ENCODE measurements around the gene NRXN3.

NRXN3 gene

GRCh38 chr14:79695307-79695706, 1525.1 kb downstream of the NRXN3 start:
- DNase-seq (ENCODE audit: low spot score) = no peak

GRCh38 chr14:79698298-79698711, 1528.1 kb downstream of the NRXN3 start:
- DNase-seq (ENCODE audit: low spot score) = no peak

DNA sequence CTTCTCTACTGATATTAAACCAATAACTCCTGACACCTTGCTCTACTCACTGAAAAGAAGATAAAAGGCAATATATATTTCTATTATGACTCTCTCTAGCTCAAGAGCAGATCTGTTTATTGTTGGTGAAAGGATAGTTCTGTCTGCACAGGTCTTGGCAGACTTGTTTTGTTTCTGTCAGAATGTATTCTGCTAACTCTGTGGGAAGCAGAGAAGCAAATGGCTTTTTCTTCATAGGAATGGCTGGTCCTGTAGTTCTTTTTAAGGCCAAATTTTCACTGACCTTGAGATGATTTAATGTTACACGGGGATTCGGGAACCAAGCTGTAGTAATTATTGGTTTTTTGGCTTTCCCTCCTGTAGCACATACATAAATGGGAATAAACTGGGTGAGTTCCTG, 1529.0 kb downstream of the NRXN3 start:
- DNase-seq (ENCODE audit: low spot score) = no peak

- DNase-seq (ENCODE audit: low spot score) = no peak
Measured at GRCh38 chr14:79701371-79701770, 1531.2 kb downstream of the NRXN3 start.

DNA sequence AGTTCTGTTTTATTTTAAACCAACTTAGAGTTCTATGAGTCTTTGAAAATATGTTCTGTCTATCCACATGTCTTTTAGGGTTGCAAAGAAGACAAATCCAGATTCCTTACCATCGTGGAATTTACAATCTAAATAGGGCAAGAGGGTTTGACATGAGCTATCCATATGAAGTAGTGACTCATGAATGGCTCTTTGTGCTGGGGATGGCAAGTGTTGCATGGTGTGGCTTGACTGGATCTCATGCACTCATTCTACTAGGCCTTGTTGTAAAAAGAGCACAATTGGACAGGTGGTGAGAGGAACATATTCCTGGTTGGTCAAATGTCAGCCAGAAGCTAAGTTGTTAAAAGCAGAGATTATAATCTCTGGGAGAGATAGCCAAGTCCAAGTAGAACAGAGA, 1532.0 kb downstream of the NRXN3 start:
- no peak for DNase-seq (ENCODE audit: low spot score)

DNA sequence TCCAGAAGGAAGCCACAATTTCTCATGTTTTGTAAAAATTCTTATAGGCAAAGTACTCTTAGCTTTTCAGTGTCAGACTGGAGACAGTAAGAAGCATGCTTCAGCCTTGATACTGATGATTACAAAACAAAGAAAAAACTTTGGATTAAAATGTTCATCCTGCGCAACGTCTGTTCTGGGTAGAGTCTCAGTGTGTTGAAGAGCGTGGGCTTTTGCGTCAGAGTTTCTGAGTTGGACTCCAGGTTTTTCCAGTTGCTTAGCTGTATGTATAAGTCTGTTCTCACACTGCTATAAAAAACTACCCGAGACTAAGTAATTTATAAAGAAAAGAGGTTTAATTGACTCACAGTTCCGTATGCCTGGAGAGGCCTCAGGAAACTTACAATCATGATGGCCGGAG, 1533.0 kb downstream of the NRXN3 start:
- DNase-seq (ENCODE audit: low spot score) = no peak

GRCh38 chr14:79704041-79704807, 1534.1 kb downstream of the NRXN3 start:
- DNase-seq (ENCODE audit: low spot score) = no peak

- DNase-seq (ENCODE audit: low spot score) = no peak
Measured at GRCh38 chr14:79705126-79705894, 1535.1 kb downstream of the NRXN3 start.

- no peak for DNase-seq (ENCODE audit: low spot score)
Measured at GRCh38 chr14:79706382-79706781, 1536.2 kb downstream of the NRXN3 start.

DNA sequence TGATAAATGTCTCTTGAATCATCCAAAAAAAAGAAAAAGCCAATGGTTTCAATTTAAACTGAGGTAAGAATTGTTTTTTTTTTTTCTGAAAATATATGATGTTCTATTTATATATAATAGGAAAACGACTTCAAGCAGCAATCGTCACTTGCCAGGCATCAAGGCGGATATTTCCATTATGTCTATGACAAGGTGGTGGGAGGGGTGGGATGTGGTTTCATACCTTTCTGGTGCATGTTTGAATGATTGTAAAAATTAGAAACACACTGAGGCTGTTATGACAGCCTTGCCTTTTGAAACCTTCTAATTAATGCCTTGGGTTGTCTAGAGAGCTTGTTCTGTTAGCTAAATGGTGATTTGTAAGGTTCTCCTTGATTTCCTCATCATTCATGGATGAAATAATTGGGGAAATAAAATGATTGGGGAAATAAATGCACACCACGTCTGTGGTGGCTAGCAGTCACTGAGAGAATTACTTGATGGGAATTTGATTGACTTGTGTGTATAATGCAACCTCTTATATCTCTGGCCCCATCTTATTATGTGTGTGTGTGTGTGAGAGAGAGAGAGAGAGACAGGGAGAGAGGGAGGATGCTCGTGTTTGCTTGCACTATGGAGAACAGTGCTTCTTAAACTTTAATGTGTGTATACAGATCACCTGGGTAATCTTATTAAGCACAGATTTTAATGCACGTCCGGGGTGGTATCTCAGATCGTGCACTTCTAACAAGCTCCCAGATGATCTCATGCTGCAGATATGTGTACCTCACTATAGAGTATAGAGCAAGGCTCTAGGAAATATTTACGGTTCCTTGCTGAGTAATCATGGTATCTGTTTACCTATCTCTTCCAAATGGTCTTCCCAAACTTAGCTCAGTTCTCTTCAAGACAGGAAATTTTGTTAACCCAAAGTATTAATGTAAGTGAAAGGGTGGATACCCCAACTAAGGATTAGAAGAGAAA, 1538.5 kb downstream of the NRXN3 start:
- DNase-seq (ENCODE audit: low spot score) = peak; percentile 61

DNA sequence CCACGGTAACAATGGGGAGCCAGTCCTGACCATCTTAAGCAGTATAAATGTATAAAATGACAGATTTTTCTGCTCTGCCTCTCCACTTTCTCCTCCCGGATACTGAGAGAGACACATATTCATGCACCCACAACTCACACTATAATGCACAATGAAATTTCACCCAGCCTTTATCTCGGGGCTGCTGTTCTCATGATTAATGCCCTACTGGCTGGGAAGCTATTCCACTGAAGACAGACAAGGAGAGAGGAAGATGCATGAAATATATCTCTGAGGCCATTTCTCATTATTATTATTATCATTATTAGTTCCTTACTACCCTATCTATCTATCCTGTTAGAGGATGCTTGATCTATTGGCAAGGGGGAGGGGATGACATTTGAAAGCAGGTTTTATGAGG, 1539.4 kb downstream of the NRXN3 start:
- no peak for DNase-seq (ENCODE audit: low spot score)

DNA sequence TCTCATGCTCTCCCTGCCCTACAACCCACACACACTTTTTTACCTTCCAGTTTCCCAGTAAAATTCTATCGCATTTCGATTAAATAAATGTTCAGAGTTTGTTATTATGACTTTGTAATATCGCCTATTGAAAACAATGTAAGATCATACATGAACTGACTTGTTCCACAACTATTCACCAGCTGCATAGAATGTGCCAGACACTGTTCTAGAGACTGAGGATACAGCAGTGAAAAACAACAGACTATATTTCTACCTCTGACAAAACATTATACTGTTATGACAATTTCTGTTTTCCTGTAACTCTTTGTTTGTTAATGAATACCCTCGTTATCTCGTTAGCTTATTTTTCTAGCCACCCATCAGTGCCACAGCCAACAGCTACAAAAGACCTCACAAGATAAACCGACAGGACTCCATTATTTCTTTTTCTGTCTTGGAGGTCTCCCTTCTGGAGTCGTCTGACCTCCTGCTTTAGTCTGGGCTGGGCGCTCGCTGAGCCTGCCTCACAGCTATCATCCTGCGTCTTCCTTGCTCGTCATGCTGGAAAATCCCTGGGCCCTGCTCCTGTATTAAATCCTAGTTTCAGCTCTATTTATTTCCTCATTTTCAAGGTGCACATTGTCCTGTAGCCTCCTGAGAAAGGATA, 1542.3 kb downstream of the NRXN3 start:
- no peak for DNase-seq (ENCODE audit: low spot score)

- DNase-seq (ENCODE audit: low spot score) = no peak
Measured at GRCh38 chr14:79721399-79722084, 1551.4 kb downstream of the NRXN3 start.

DNA sequence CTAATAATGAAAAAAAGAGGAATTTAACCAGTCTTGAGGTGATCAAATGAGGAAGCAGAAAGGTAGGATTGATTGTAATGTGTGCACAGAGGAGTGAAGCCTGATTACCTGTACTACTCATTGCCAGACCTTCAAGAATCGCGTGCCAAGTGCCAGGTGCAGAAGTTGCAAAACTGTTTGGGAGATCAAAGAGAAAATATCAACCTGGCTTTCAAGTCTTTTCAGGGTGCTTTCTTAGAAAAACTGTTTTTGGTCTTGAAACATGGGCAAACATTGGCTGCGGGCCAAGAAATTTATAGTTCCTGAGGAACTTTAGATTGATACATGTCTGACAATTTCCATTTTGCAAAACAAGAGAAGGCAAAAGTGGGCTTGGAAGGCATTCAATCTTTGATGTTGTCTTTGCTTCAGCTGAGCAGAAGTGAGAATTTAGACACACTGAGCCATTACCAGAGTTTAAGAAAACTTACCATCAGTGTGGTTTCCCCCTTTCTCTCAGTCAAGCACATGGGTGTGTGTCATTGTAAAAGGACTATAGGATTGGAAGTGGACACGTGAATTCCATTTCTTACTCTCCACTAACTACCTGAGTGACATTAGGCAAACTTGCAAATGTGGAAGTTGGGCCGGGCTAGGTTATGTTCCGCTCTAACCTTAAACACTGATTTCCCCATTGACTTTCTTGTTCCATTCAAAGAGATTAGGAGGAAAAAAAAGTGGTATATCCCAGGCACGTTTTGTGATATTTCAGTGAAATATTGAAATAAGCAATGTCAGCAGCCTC, 1555.0 kb downstream of the NRXN3 start:
- no peak for DNase-seq (ENCODE audit: low spot score)

DNA sequence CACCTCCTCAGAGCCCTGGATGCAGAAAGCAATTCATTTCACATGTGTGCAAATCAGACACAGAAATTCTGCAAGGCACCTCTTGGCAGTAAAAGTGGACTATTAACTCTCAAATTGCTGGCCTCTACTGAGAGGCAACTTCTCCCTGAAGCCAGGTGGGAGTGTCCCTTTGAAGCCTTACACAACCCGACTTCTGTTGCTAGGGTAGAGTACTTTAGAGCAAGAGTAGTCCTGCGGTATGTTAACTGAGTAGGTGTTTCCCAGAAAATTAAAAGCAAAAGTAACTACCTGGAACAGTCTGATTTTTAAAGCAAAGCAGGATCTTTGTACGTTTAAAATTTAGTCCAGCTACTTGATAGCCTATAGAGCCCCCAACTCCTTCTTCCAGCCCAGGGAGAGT, 1557.7 kb downstream of the NRXN3 start:
- no peak for DNase-seq (ENCODE audit: low spot score)

DNA sequence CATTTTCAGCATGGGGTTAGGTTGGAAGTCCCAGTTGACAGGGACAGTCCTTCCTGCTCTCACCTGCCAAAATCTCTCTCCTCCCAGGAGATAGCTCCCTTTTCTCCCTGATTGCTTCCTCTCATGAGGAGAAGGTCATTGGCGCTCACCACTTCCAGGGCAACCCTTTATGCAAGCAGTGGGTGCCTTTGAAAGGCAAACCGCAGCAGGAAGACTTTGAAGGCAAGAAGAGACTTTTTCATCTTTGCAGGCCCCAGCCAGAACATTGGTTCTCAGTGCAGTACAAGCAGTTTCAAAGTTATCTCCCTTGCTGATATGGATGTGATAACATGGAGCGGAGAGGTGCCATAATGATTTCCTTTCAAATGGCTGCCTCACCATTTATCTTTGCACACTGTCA, 1558.2 kb downstream of the NRXN3 start:
- no peak for DNase-seq (ENCODE audit: low spot score)

DNA sequence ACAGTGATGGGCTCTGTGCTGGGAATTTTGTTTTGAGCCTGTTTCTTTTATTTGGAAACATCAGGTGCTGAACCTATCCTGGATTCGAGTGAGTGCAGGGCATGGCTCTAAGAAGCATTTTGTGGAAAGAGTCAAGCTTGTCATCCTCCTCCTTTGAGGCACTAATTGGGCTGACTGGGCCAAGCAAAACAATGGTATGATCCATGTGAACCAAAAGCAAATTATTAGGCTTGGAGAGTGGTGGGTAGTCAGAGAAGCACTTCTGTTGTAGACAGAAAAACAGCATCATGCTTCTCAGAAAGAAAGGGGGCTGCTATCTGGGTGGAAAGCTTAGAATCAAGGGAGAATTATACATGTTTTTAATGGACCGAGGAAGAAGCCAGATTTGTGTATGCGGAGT, 1559.6 kb downstream of the NRXN3 start:
- no peak for DNase-seq (ENCODE audit: low spot score)

- no peak for DNase-seq (ENCODE audit: low spot score)
Measured at GRCh38 chr14:79730196-79730595, 1560.0 kb downstream of the NRXN3 start.

GRCh38 chr14:79730953-79731352, 1560.8 kb downstream of the NRXN3 start:
- no peak for DNase-seq (ENCODE audit: low spot score)

GRCh38 chr14:79732911-79733655, 1562.9 kb downstream of the NRXN3 start:
- no peak for DNase-seq (ENCODE audit: low spot score)

Measured in putamen (tissue), 1 donor.